HG03575 (cell line): Measurements from ENCODE around the gene ZNF346.

Experiments used
- ATAC-seq: cut with Tn5 transposase; IDR thresholded peaks from one replicate; pipeline ENCODE4 v1.9.1; 2021; ENCODE audit not compliant: unreplicated experiment, insufficient number of reproducible peaks, low FRiP score; ENCODE audit errors: extremely low read depth

ZNF346 gene

GRCh38 chr5:177005619-177006264 lies 16.8 kb upstream of the ZNF346 start:
- ATAC-seq: no peak

- ATAC-seq: no peak
Observed at GRCh38 chr5:177006265-177006972, 16.1 kb upstream of the ZNF346 start, which contains the start of gene UIMC1. Gene UIMC1, minus strand, starts transcription at chr5:177006779. Its CDS starts 24,164 bp downstream, at chr5:176982615.

GRCh38 chr5:177008716-177009115 lies 13.8 kb upstream of the ZNF346 start:
- ATAC-seq: no peak

- no peak for ATAC-seq
Observed at GRCh38 chr5:177010153-177010552, 12.3 kb upstream of the ZNF346 start.

- no peak for ATAC-seq
Observed at GRCh38 chr5:177015156-177015555, 7.3 kb upstream of the ZNF346 start.

GRCh38 chr5:177018341-177018740 lies 4.2 kb upstream of the ZNF346 start:
- ATAC-seq: no peak

GRCh38 chr5:177020033-177020432 lies 2.5 kb upstream of the ZNF346 start:
- ATAC-seq: no peak

- ATAC-seq: no peak
Observed at GRCh38 chr5:177023303-177023664, 788 bp downstream of the ZNF346 start.

GRCh38 chr5:177024559-177024958 lies 2.1 kb downstream of the ZNF346 start:
- no peak for ATAC-seq

GRCh38 chr5:177025101-177025601 lies 2.7 kb downstream of the ZNF346 start:
- ATAC-seq: no peak

GRCh38 chr5:177027665-177028064 lies 5.2 kb downstream of the ZNF346 start:
- ATAC-seq: no peak

- ATAC-seq: no peak
Observed at GRCh38 chr5:177029498-177029897, 7.0 kb downstream of the ZNF346 start.

GRCh38 chr5:177035976-177036375 lies 13.5 kb downstream of the ZNF346 start:
- no peak for ATAC-seq

- ATAC-seq: no peak
Observed at GRCh38 chr5:177036443-177036842, 13.9 kb downstream of the ZNF346 start.

- ATAC-seq: no peak
Observed at GRCh38 chr5:177036921-177037320, 14.4 kb downstream of the ZNF346 start.

- no peak for ATAC-seq
Observed at GRCh38 chr5:177040814-177041420, 18.4 kb downstream of the ZNF346 start.

- ATAC-seq: no peak
Observed at GRCh38 chr5:177041936-177042335, 19.4 kb downstream of the ZNF346 start.

GRCh38 chr5:177043114-177043513 lies 20.6 kb downstream of the ZNF346 start:
- ATAC-seq: no peak

- ATAC-seq: no peak
Observed at GRCh38 chr5:177043958-177044357, 21.5 kb downstream of the ZNF346 start.

GRCh38 chr5:177044641-177045040 lies 22.1 kb downstream of the ZNF346 start:
- no peak for ATAC-seq
